BE2C (cell line): ENCODE measurements around the gene BTG2.

Source experiments
- DNase-seq: peaks from one replicate; pipeline ENCODE4 v3.0.0-alpha.2; 2020
- H3K27me3 ChIP-seq: fragments of 250-450 bp; sonication (Bioruptor Pico); 2 replicates; pipeline ENCODE4 v1.5.1; 2020; ENCODE audit warnings: mild to moderate bottlenecking
- H3K36me3 ChIP-seq: fragments of 250-450 bp; sonication (Bioruptor Pico); 2 replicates; pipeline ENCODE4 v1.5.1; 2020; ENCODE audit warnings: mild to moderate bottlenecking
- H3K4me1 ChIP-seq: fragments of 250-450 bp; sonication (Bioruptor Pico); 2 replicates; pipeline ENCODE4 v1.5.1; 2020
- H3K4me3 ChIP-seq: 2 replicates; pipeline ENCODE4 v1.5.1; 2011; ENCODE audit warnings: low read depth, low read length
- H3K9me3 ChIP-seq: fragments of 250-450 bp; sonication (Bioruptor Pico); 2 replicates; pipeline ENCODE4 v1.5.1; 2020
- TF ChIP-seq, protein P1 (sequence below): IDR thresholded peaks from 2 replicates; pipeline ENCODE4 v1.5.1; 2012; ENCODE audit warnings: mild to moderate bottlenecking, low read depth, low read length

Gene BTG2

DNA sequence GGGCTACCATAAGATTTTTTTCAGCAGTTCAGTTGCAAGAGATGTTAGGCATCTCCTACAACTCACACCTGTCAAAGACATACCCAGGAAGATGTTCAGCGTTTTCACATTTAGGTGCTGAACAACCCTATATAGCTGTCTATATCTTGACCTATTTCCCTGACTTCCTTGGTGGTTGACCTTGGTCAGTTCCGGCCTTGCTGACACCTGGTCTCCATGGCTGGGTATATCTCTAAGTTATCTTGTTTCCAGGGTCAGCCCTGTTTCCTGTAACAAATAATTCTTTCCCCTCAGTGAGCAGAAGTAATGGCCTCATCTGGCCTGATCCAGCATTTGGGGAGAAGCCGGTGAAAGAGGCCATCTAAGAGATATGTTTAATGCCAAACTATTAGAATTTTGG lies 2.4 kb upstream of the BTG2 start:
- TF ChIP-seq, protein P1, sequence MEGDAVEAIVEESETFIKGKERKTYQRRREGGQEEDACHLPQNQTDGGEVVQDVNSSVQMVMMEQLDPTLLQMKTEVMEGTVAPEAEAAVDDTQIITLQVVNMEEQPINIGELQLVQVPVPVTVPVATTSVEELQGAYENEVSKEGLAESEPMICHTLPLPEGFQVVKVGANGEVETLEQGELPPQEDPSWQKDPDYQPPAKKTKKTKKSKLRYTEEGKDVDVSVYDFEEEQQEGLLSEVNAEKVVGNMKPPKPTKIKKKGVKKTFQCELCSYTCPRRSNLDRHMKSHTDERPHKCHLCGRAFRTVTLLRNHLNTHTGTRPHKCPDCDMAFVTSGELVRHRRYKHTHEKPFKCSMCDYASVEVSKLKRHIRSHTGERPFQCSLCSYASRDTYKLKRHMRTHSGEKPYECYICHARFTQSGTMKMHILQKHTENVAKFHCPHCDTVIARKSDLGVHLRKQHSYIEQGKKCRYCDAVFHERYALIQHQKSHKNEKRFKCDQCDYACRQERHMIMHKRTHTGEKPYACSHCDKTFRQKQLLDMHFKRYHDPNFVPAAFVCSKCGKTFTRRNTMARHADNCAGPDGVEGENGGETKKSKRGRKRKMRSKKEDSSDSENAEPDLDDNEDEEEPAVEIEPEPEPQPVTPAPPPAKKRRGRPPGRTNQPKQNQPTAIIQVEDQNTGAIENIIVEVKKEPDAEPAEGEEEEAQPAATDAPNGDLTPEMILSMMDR = no peak
- H3K4me1 ChIP-seq = peaks cover 20% of the 10 kb centered on the region
- no peaks in the 10 kb centered on the region for H3K27me3 ChIP-seq
- no peaks in the 10 kb centered on the region for H3K9me3 ChIP-seq
- no peak overlapping the region for H3K4me3 ChIP-seq
- peaks cover 5% of the 10 kb centered on the region for H3K36me3 ChIP-seq
- no peak for DNase-seq

- no peaks in the 10 kb centered on the region for H3K27me3 ChIP-seq
- no peak for DNase-seq
- TF ChIP-seq, protein P1 = no peak
- H3K4me1 ChIP-seq = peaks cover 21% of the 10 kb centered on the region
- no peaks in the 10 kb centered on the region for H3K9me3 ChIP-seq
- peaks cover 11% of the 10 kb centered on the region for H3K36me3 ChIP-seq
- H3K4me3 ChIP-seq = peak overlapping the region; percentile 56
Observed at GRCh38 chr1:203304391-203304918, 864 bp upstream of the BTG2 start.

- TF ChIP-seq, protein P1 = no peak
- H3K4me1 ChIP-seq = peaks cover 15% of the 10 kb centered on the region
- no peak for DNase-seq
Observed at GRCh38 chr1:203305809-203306088, 430 bp downstream of the BTG2 start.

DNA sequence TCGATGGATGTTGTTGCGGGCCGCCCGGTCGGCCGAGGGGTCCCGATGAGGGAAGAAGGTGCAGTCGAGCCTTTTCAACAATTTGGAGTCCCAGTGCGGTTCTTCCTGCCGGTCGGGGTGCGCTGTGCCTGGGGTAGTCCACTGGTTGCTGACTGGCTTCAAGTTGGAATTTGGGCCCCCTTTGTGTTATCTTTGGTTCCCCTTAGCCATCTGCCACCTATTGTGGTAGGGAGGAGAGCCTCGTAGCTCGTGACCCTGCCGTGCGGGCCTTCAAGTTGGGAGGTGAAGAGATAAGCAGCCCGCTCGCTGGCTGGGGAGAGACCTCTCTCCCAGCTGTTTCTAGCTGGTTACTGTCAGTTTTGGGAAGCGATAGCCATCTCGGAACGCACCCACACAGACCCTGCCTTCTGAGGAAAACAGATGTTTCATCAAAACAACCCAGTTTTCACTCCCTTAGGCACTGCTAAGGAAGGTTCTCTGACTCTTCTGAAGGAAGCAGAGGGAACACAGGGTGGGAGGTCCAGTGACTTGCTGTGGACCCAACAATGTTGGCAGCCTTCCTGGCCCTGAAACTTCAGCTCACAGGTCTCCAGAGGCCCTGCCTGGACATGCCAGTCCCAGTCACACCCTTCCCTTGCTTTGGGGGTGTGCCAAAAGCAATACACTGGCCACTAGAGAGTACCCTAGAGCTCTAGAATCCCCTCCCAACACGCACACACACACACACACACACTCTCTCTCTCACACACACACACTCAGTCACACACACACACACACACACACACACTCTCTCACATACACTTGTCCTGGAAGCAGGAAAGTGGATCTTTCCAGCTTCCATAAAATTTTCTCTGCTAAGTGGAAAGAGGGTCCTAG lies 1.0 kb downstream of the BTG2 start:
- Histone ChIP-seq H3K4me3 (peak overlapping the region; percentile 94), H3K4me1 (peaks cover 14% of the 10 kb centered on the region), H3K9me3 (no peaks in the 10 kb centered on the region), H3K27me3 (no peaks in the 10 kb centered on the region), H3K36me3 (peaks cover 24% of the 10 kb centered on the region)
- peak; percentile 77 for DNase-seq
- TF ChIP-seq, protein P1 = peak; percentile 34; the same call in 1 of the 2 replicates

More at GRCh38 chr1:203305809-203306088, 430 bp downstream of the BTG2 start:
- Histone ChIP-seq H3K4me3 (peak overlapping the region; percentile 94), H3K9me3 (no peaks in the 10 kb centered on the region), H3K27me3 (no peaks in the 10 kb centered on the region), H3K36me3 (peaks cover 20% of the 10 kb centered on the region)

- peak overlapping the region; percentile 94 for H3K4me3 ChIP-seq
- H3K4me1 ChIP-seq = peaks cover 14% of the 10 kb centered on the region
- H3K27me3 ChIP-seq = no peaks in the 10 kb centered on the region
- TF ChIP-seq, protein P1 = no peak
- no peak for DNase-seq
- peaks cover 24% of the 10 kb centered on the region for H3K36me3 ChIP-seq
- H3K9me3 ChIP-seq = no peaks in the 10 kb centered on the region
Observed at GRCh38 chr1:203306965-203307541, 1.7 kb downstream of the BTG2 start.
